ENCODE data around the gene XPNPEP3. TPM values are rescaled to one million over a fixed set of nuclear protein-coding genes. Genes with fewer than 3 reads are reported as not detected.
"Not testable (repeated sequence)": the region's sequence is repeated elsewhere in the genome, so short reads cannot be mapped to it uniquely, and the experiment has no call there.

XPNPEP3 gene
- total RNA-seq: 13.3 and 14.0 TPM in 2 replicates

DNA sequence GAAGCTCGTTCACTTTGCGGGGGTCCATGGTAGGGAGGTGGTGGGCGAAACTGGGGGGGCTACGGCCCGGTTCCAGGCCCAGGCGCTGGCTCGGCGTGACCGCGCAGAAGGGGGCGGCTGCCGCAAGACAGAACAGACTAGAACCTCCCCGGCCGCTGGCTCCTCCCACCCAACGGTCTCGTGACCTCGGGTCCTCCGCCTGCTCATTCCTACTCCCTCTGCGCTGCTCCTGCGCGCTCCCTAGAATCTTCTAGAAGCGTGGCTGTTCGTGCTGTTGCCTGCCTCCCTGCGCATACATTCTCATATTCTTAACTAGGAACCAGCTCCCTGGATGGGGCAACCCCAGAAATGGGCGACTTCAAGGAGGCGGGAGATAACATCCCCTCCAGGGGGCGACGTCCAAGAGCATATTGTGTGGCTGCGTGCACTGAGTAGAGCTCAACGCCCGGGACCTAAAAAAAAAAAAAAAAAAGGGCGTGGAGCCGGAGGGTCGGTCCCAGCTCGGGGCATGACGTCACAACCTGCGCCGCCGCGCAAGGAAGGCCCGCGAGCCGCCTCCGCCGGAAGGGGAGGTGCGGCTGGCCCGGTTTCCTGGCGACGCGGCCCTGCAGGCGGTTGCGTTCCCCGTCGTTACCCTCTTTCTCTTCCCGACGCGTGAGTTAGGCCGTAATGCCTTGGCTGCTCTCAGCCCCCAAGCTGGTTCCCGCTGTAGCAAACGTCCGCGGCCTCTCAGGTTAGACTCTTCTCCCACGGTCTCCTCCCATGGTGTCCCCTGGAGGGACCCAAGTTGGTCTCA lies at the start of gene XPNPEP3, which contains the start of gene ST13:
Gene XPNPEP3, plus strand, starts transcription at position 636 of the 796 bp plus-strand sequence. Its CDS starts 34 bp downstream, at position 670.
Gene ST13, minus strand, starts transcription at position 127 of the 796 bp plus-strand sequence. Its CDS starts 99 bp downstream, at position 28.
- intact Hi-C loops (cut with micrococcal nuclease): loop anchor here (1.0 to 10.0 kb wide), 9 partner anchors 37 to 588 kb away; partner anchors contain the start of genes RANGAP1, RBX1, SLC25A17 and TOB2

DNA sequence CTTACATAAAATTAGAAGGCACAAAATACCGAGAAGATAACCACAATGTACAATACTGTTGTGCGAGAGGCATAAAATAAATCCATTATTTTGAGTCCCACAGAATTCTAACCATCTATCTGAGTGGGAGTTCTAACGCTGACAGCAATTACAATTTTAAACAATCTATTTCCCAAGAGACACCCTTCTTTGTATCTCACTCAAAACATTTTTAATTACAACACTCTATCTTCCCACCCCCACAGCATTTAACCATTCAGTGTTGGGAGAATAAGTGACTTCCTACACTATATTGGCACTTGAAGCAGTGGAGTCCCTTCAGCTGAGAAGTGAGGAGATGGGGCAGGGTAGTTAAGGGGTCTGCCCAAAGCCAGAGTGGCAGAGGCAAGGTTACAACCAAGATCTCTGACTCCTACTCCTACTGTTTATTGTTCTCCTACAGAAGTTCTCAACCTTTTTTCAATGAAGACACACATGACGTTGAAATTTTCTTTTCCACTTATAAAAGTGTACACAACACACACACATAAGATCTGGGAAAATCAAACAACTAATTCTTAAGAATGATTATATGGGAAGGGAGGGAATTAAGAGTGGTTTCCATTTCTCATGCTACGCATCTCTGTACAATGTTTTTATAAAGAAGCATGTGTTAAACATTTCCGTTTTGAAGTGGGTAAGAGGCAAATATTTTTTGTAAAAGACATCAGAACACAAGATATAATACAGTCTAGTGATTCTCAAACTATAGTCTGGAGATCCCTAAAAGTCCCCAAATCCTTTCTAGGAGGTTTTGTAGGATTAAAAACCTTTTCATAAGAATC lies 48.7 kb upstream of the XPNPEP3 start:
- intact Hi-C loops (cut with micrococcal nuclease): no loop called here

DNA sequence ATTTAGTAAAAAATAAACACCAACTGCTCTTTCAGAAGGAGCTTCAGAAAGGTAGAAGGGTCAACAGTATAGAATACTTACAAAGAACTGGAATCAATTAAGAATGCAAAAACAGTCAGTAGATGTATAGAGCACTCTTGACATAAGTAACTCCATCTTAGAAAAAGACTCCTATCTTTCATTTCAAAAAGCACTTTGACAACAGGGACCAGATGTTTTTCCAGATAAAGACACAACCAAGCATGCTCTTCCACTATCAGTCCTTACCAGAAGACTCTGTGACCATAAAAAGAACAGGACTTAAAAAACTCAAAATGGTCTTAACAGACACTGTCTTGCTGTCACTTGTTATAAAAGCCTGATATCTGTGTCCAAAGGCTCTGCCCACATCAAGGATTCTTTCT lies 43.0 kb upstream of the XPNPEP3 start:
- intact Hi-C loops (cut with micrococcal nuclease): no loop called here

DNA sequence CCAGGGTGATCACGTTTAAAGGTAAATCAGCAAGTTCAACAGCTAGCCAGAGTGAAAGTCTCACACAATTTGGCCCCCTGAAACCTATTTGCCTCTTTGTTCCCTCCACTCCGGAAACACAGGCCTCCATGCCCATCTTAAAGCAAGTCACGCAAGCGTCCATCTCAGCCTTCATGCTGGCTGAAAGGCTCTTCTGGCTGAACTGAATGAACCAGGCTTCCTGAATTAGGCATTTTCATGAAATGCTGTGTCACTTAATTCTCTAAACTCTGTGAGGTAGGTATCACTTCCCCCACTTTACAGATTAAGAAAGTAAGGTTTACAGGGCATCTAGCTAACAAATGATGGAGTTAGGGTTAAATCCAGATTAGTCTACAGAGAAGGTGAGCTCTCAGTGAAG lies 39.2 kb upstream of the XPNPEP3 start:
- intact Hi-C loops (cut with micrococcal nuclease): loop anchor here (2.0 to 5.0 kb wide), 3 partner anchors 133 to 275 kb away; partner anchors contain the start of genes EP300, MRTFA and RBX1

DNA sequence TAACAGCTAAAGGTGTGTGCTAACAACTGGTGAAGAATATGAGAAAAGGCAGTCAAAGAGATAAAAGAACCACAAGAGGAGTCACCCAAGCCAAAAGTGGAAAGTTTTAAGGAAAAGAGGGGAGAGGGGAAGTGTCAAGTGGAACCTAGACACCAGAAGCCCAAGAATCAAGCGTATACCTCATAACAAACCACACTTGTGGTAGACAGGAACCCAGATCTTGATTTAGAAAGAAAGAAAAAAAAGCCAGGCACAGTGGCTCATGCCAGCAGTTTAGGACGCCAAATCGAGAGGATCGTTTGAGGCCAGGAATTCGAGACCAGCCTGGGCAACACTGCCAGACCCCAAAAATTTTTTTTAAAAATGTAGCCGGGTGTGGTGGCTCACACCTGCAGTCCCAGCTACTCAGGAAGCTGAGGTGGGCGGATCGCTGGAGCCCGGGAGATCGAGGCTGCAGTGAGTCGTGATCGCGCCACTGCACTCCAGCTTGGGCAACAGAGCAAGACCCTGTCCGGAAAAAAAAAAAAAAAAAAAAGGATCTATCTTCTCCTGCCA lies 38.7 kb upstream of the XPNPEP3 start:
- intact Hi-C loops (cut with micrococcal nuclease): loop anchor here (2.0 to 5.0 kb wide), 3 partner anchors 133 to 274 kb away; partner anchors contain the start of genes EP300, MRTFA and RBX1

DNA sequence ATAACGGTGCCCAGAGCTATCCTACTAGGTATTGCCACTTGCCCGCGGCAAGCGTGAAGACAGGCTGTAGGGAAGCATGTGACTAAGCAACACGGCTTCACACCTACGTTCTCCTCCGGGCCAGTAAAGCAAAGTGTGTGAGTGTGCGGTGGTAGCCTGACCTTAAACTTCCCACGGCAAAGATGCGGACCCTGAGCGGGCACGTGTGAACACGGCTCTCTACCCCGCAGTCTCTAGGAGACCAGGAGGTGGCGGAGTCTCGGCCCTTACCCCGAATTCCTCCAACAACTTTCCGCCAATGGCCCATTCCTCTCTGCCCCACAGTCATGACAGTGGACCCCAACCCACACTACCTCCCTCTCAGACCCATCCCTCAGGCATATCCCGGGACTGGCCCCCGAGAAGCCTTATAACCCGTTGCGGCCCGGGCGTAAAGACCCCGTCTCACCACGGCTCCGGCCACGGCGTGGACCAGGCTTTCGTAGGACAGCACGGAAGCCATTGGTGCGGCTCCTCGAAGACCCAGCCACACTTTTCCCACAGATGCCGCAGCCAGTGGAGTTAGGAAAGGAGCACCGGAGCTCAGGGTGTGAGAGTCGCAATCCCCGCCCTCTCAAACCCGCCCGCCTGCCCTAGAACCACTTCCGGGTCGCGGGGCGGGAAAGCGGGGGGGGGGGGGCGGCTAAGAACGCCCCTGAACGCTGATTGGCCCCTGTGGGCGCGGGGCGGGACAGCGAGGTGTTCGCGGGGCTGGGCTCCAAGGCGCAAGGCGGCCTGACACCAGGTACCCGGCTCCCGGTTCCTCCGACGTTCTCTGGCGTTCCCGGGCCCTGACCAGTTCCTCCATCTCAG lies 38.0 kb upstream of the XPNPEP3 start, which contains the start of gene SLC25A17:
Gene SLC25A17, minus strand, starts transcription at position 600 of the 852 bp plus-strand sequence. Its CDS starts 98 bp downstream, at position 502.
- intact Hi-C loops (cut with micrococcal nuclease): loop anchor here (1.0 to 5.0 kb wide), 5 partner anchors 37 to 273 kb away; partner anchors contain the start of genes EP300, MRTFA, RBX1 and ST13

DNA sequence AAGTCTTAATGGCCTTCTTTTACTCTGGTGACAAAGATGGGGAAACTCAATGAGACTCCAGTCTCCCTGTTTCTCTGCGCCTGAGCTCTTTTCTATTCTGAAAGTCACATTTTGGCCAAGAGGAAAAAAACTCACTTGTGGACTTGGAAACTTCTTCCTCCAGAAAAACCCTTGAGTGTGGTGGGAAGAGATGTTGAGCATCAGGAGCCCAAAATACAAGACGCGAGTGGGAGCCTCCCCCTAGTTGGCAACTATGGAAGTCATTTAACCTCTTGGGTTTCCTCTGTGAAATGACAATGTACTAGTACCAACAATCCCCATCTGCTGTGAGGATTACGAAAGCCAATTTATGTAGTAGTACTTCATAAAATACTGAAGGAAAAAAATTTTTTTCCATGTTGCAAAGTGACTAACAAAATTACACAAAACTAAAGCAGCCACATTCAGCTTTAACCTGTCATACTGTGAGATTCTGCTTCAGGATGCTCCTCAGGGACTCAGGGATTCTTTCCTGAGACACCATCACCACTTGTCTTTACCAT lies 37.3 kb upstream of the XPNPEP3 start:
- intact Hi-C loops (cut with micrococcal nuclease): loop anchor here (1.0 to 5.0 kb wide), 5 partner anchors 37 to 273 kb away; partner anchors contain the start of genes EP300, MRTFA, RBX1 and ST13

DNA sequence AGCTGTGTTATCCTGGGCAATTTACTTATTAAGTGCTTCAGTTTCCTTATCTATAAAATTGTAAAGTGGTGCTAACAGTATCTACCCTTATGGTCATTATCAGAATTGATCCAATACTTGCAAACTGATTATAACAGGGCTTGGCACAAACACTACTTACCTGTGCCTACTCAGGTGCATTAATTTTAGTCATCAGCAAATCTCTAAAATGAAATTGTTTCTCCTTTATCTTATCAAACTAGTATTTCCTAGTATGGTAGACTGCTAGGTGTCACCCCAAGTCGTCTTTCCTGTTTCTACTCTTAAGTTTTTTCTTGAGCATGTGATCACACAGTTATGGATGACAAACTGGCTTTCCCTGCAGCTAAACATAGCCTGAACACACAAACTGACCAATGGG lies 33.5 kb upstream of the XPNPEP3 start:
- intact Hi-C loops (cut with micrococcal nuclease): no loop called here

DNA sequence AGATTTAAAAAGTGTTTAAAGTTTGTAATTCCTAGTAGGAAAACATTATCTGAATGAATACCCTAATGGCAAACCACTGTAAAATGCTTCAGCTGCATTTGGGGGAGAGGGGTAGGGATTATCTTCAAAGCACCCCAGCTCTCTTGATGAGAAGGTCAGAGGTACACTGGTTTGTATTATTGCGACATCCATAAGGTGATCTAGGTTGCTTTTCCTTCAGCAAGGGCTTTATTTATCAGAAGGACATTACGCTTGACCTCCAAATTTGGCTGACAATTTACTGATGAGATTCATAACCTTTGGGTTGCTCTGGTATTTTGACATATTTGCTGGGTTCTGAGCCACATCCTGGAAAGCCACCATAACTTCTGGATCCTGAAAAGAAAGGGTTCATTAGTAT lies 30.7 kb upstream of the XPNPEP3 start:
- intact Hi-C loops (cut with micrococcal nuclease): not testable (repeated sequence)

DNA sequence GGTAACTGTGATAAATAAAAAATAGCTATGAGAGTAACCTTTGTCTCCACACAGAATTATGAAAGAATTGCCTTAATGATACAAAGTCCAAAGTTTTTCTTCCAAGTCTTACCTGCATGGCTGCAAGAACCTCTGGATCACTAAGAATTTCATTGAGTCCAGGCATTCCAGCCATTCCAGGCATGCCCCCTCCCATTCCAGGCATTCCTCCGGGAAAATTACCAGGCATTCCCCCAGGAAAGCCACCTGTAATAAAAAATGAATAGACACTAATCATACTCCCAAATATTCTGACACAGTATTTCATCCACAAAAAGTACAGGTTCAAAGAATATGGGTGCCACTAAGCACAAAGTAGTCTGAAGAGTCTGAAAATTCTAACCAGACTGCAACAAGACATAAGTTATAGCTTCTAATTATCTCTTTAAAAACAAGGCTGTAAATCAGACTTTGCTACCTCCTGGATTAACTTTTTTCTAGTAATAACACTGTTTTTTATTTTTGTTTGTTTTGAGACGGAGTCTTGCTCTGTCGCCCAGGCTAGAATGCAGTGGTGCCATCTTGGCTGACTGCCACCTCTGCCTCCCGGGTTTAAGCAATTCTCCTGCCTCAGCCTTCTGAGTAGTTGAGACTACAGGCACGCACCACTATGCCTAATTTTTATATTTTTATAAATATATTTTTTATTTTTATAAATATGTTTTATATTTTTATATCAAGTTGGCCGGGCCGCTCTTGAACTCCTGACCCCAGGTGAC lies 29.8 kb upstream of the XPNPEP3 start:
- intact Hi-C loops (cut with micrococcal nuclease): no loop called here

DNA sequence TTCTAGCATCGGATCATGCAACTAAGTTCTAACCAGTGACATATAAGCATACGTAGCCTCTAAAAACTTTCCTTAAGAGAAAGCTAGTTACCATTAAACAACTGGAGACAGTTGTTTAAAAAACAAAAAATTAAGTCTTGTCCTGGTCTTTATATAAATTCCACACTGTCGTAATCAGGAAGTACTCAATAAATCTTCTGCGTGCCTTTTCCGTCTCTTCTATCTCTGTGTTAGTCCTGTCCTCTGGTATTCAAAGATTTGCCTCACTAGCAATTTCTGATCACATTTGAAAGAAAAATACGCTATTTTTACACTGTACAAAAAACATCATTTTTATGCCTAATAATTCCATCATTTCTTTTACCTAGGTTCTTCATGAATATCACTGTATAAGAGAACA lies 27.8 kb upstream of the XPNPEP3 start:
- intact Hi-C loops (cut with micrococcal nuclease): no loop called here

DNA sequence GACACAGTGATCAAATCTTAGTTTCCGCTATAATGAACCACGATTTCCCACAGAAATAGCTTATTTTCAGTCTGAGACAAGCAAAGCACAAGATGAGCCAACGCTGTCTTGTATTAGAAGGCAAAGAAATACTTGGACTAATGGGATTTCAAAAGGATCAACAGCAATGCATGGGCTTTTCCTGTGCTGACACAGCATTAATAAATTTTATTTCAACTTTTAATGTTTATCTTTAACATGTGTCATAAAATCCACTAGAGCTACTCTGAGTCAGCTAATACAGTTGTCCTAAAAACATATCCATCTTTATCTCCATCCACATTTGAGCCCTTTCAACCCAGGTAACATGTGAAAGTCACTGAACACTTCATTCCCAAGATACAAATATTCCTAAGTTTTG lies 22.3 kb upstream of the XPNPEP3 start:
- intact Hi-C loops (cut with micrococcal nuclease): no loop called here

DNA sequence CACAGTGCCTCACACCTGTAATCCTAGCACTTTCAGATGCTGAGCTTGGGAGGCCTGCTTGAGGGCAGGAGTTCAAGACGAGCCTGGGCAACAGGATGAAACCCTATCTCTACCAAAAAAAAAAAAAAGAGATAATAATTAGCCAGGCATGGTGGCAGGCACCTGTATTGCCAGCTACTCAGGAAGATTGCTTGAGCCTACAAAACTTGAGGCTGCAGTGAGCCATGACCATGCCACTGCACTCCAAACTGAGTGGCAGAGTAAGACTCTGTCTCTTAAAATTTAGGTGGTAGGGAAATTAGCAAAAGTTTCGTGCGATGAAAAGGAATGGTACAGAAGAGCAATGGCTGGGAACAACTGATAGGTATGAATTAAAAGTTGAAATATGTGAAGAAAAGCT lies 18.5 kb upstream of the XPNPEP3 start:
- intact Hi-C loops (cut with micrococcal nuclease): no loop called here

DNA sequence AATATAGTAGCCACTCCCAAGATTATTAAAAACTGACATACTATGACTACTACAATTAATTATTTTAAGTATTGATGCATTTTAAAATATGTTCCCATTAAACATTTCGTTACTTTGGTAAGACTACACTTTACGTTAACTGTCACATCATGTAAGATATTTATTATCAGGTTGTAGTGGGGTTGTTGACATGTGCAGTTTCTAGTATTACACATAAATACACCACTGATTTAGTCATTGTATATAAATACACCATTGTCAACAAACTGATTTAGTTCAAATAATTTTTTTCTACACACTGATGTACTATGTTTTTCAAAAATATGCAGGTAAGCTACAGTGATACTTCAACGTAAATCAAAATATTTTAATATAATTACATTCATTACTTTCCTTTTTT lies 12.0 kb upstream of the XPNPEP3 start:
- intact Hi-C loops (cut with micrococcal nuclease): no loop called here

DNA sequence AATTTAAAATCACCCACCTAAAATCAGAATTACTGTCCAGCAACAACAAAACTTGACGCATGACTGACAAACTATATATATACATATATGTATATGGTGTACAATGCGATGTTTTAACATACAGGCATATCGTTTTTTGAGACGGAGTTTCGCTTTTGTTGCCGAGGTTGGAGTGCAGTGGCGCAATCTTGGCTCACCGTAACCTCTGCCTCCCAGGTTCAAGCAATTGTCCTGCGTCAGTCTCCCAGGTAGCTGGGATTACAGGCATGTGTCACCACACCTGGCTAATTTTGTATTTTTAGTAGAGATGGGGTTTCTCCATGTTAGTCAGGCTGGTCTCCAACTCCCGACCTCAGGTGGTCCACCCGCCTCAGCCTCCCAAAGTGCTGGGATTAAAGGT lies 11.1 kb upstream of the XPNPEP3 start:
- intact Hi-C loops (cut with micrococcal nuclease): not testable (repeated sequence)

DNA sequence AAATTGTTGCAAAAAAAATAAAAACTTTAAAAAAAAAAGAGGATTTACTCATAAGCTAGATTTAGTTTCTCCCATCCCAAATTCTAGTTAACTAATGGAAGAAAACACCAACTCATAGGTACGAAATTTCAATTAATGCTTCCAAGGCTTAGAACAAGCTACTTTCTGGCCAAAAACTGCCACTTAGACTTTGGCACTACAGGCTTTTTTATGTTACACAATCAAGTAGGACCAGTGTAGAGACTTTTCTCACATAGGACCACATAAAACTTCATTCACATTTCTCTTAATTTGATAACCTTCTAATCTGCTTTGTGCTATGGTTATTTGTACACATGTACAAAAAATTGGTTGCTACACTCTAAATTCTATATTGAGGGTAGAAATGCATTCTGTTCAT lies 3.6 kb upstream of the XPNPEP3 start:
- intact Hi-C loops (cut with micrococcal nuclease): loop anchor here (10.0 kb wide), 1 partner anchor 591 kb away; the partner anchor contains the start of gene TOB2

DNA sequence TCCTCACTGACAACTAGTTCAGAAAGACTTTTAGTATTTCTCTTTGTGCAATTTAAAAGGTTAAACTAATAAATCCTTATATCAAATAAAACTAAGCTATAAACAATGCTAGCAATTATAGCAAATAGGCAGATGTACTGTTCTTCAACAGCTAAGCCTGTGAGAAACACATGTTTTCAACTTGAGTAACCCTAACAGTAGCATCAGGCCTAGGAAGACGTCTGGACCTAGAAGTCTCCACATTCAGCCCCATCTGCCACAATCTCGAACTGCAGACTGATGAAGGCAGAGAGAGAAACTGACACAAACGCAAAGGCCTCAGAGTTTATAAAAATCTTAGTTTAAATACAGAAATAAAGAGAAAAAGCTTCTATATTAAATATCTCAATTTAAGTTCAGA lies 3.0 kb upstream of the XPNPEP3 start:
- intact Hi-C loops (cut with micrococcal nuclease): loop anchor here (10.0 kb wide), 1 partner anchor 591 kb away; the partner anchor contains the start of gene TOB2

DNA sequence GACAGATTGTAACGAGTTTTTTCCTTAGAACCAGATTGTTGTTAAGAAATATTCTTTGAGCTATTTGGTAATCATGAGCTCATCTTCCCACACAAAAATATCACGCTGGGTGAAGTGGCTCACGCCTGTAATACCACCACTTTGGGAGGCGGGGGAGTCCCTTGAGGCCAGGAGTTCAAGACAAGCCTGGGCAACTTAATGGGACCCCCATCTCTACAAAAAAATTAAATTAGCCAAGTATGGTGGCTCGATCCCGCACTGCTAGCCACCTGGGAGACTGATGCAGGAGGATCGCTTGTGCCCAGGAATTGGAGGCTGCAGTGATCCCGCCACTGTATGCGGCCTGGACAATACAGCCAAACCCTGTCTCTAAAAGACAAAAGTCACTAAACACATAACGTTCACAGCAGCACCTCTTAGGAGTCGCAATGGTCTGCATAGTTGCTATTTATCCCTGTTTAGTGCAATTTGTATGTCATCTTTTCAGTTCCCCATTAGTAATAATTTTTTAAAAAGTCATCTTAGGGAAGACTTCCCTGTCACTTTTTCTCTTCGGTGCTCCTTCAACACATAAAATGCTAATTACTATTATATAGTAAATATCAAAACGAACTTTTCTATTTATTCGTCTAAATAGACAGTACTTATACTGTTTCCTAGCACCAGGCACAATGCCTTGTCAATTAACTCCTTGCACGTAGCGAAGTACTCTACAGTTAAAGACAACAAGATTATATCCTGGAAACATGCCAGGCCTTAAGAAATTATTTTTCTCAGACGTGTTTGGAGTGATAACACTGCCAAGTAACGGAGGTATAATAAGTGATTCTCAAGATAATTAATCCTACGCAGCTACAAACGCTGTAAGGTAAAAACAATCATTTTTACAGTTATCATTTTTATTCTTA lies 1.6 kb upstream of the XPNPEP3 start:
- intact Hi-C loops (cut with micrococcal nuclease): loop anchor here (5.0 to 10.0 kb wide), 2 partner anchors 432 to 589 kb away; partner anchors contain the start of genes RANGAP1 and TOB2

Measured in T-helper 2 cell treated with Interferon-gamma antibody and Interleukin-4, amounts not matched to agents 100 ng/mL and 5 ng/mL, for 36 hours (primary cell).